ENCODE data around the gene LAMTOR2. TPM values are rescaled to one million over a fixed set of nuclear protein-coding genes. Genes with fewer than 3 reads are reported as not detected.

The LAMTOR2 gene
- 10 to 100 TPM; 49.4 to 64.9 (median 59.6) TPM for total RNA-seq
- 100 to 1,000 TPM in 1 of 2 donors, 10 to 100 TPM in 1; 94.3 to 105 TPM for polyA plus RNA-seq
- long read RNA-seq, donor 1, transcript LAMTOR2-203 (4 exons, 655 nt): major isoform, 46 of 57 reads
- long read RNA-seq, donor 1, partial matches to known transcripts: 3 of 57 reads
- long read RNA-seq, donor 1, other reads (novel, unspliced or antisense): 4 of 57 reads
- long read RNA-seq, donor 2, transcript LAMTOR2-203 (4 exons, 655 nt): major isoform, 33 of 42 reads
- long read RNA-seq, donor 2, partial matches to known transcripts: 2 of 42 reads
- long read RNA-seq, donor 2, other reads (novel, unspliced or antisense): 1 of 42 reads
- long read RNA-seq, donor 3, transcript LAMTOR2-203 (4 exons, 655 nt): major isoform, 10 of 12 reads
- long read RNA-seq, donor 3, partial matches to known transcripts: 0 of 12 reads
- long read RNA-seq, donor 3, other reads (novel, unspliced or antisense): 0 of 12 reads

DNA sequence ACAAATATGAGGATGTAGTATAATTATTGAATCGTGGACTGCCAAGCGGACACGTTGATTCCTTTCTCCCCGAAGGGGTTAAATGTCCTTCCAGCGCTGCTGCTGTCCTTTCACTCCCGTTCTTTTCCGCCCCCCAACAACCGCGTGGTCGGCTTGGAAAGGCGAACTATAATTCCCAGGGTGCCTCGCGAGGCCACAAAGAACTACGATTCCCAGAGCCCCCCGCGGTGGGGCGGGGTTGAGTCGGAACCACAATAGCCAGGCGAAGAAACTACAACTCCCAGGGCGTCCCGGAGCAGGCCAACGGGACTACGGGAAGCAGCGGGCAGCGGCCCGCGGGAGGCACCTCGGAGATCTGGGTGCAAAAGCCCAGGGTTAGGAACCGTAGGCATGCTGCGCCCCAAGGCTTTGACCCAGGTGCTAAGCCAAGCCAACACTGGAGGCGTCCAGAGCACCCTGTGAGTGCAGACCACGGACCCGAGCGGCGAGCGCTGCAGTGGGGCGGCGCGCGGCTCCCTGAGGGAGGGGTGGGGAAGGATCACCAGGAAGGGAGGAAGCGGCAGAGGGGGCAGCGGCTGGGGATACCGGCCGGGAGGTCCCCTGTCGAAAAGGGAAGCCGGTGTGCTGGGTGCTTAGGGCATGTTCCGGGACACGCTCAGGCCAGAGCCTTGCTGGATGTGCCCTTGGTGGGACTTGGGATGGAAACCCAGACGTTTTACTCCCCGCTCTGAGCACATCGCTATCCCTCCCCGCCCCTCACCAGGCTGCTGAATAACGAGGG lies at the start of gene LAMTOR2:
LAMTOR2 (plus strand) TSS at position 283 of the 781 bp plus-strand sequence; CDS start at position 391, 108 bp downstream.
- H3K27me3 ChIP-seq: no peaks in the 10 kb centered on the region
- H3K27ac ChIP-seq: peak within 1 kb of the TSS; percentile 89 to 99 (median 96)
- H3K9me3 ChIP-seq: no peaks in the 10 kb centered on the region
- peaks cover 0 to 36% (median 0%) of the 10 kb centered on the region in 9 donors for H3K36me3 ChIP-seq
- peak within 1 kb of the TSS; percentile 66 to 86 (median 79) for H3K4me3 ChIP-seq
- WGBS, 2 donors: 0 to 1% methylated on average over 52 to 53 of the region's 53 CpGs
- peaks cover 5 to 49% (median 31%) of the 10 kb centered on the region in 9 donors for H3K4me1 ChIP-seq
- DNase-seq (peak; percentile 96 to 98), ATAC-seq (peak; percentile 89 to 96 (median 93))
- TF ChIP-seq, protein P1, sequence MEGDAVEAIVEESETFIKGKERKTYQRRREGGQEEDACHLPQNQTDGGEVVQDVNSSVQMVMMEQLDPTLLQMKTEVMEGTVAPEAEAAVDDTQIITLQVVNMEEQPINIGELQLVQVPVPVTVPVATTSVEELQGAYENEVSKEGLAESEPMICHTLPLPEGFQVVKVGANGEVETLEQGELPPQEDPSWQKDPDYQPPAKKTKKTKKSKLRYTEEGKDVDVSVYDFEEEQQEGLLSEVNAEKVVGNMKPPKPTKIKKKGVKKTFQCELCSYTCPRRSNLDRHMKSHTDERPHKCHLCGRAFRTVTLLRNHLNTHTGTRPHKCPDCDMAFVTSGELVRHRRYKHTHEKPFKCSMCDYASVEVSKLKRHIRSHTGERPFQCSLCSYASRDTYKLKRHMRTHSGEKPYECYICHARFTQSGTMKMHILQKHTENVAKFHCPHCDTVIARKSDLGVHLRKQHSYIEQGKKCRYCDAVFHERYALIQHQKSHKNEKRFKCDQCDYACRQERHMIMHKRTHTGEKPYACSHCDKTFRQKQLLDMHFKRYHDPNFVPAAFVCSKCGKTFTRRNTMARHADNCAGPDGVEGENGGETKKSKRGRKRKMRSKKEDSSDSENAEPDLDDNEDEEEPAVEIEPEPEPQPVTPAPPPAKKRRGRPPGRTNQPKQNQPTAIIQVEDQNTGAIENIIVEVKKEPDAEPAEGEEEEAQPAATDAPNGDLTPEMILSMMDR (IDR thresholded peaks at IDR 0.05): peak in 2 of 9 donors; percentile 9 to 17
- intact Hi-C loops (cut with DNase I): loop anchor here in 4 of 10 donors (5.0 to 10.0 kb wide), 3 partner anchors 32 to 120 kb away; partner anchors contain the start of genes SSR2 (in 2 of the 4) and KHDC4 (in 1 of the 4)

DNA sequence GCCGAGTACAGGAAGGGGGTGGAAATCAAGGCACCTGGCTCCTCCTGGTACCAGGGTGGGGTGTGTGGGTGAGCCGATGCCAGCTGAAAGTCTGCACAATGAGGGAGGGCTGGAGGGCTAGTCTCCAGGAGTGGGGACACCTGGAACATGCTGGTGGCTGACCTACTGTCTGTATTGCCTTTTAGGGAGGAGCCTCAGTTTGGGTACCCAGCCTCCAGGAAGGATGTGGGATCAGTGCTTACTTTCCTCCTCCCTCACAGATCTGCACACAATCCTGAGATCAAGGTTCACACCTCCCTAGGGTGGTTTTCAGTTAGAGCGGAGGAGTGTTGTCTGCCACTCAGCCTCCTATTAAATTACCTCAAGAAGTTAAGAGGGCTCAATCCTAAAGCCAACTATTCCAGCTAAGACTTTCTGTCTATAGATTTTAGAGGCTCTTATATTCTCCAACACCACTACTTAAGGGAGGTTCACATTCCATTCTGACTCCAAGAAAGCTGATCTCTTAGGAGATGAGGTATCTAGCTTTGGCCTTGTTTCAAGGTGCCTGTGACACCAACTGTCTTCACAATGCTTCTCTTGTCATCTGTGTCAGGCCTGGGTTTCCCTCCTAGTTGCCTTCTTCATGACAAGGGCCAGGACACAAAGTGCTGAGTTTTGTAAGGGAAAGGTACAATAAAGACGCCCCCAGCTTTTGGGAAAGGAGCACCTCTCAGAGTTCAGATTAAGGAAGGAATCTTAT lies 49.6 kb upstream of the LAMTOR2 start:
- Histone ChIP-seq H3K4me3 (no peak overlapping the region), H3K9me3 (no peaks in the 10 kb centered on the region), H3K27me3 (no peaks in the 10 kb centered on the region), H3K4me1 (peaks cover 0 to 11% (median 4%) of the 10 kb centered on the region in 9 donors), H3K36me3 (peaks cover 0 to 36% (median 15%) of the 10 kb centered on the region in 9 donors), H3K27ac (peak overlapping the region in 1 of 10 donors; percentile 11)
- intact Hi-C loops (cut with DNase I): loop anchor here in 1 of 10 donors (10.0 kb wide), 1 partner anchor 60 kb away; the partner anchor contains the start of gene RAB25
- 64 to 75% methylated on average over 4 of the region's 4 CpGs for WGBS, 2 donors
- TF ChIP-seq, protein P1 (IDR thresholded peaks at IDR 0.05): no peak
- ATAC-seq (peak in 1 of 8 donors; percentile 23), DNase-seq (no peak)

DNA sequence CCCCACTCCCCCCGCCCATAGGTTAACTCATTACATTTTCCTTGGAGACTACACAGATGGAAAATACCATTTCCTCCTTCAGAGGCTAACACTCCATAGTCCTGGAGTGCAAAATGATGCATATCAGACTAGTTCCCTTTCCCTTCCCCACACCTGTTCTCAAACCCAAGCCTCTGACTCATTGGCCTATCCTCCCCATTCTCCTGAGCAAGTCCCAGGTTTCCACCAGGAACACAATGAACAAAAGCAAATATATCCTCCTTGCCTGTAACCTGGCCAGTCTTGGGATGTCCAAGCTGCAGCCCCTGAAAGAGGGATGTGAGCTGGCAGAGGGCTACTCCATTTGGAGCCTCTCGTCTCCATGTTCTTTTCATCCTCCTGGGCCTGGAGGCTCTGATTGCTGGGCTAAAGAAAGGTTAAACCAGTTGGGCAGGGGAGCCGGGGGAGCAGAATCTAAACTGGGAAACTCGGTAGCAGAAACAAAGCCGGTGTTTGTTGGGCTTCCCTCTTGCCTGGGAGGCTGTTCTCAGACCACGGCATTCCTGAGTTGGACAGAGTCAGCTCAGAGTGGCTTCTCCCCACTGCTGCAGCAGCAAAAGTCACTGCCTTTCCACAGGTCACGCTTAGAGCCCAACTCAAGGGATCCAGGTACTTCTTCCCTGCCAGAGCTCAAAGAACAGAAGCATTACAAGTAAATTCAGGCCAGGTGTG lies 47.8 kb upstream of the LAMTOR2 start:
- intact Hi-C loops (cut with DNase I): loop anchor here in 1 of 10 donors (10.0 kb wide), 1 partner anchor 58 kb away; the partner anchor contains the start of gene RAB25
- H3K27ac ChIP-seq: no peak overlapping the region

More for the DNA sequence above, 47.8 kb upstream of the LAMTOR2 start:
- no peak overlapping the region for H3K4me3 ChIP-seq
- peaks cover 0 to 6% (median 0%) of the 10 kb centered on the region in 9 donors for H3K4me1 ChIP-seq
- H3K9me3 ChIP-seq: no peaks in the 10 kb centered on the region
- peak in 1 of 8 donors; percentile 11 for ATAC-seq
- TF ChIP-seq, protein P1 (IDR thresholded peaks at IDR 0.05): no peak
- H3K36me3 ChIP-seq: peaks cover 0 to 54% (median 31%) of the 10 kb centered on the region in 9 donors
- WGBS, 2 donors: 57 to 60% methylated on average over 7 of the region's 7 CpGs
- no peaks in the 10 kb centered on the region for H3K27me3 ChIP-seq
- no peak for DNase-seq

Data from heart right ventricle (tissue), 16 donors.